HepG2 (cell line): Measurements from ENCODE around the gene PI3.

Experiments
- ATF1 ChIP-seq: IDR thresholded peaks from 2 replicates; pipeline ENCODE4 v1.6.1; 2016; ENCODE audit warnings: mild to moderate bottlenecking, control low read depth
- ZNF766 ChIP-seq: sonication (generic); formaldehyde crosslinking; IDR thresholded peaks from 2 replicates; pipeline ENCODE4 v1.5.0; 2020; ENCODE audit warnings: missing genetic modification reagents, borderline replicate concordance

GRCh38 chr20:45140836-45141235 is 33.9 kb upstream of the PI3 start:
- TF ChIP-seq ZNF766: no peak
- no peak for TF ChIP-seq ATF1 (CRISPR knock-in tag)
